GM19467 (cell line): ENCODE measurements around the gene PSMD12.
"Not testable (repeated sequence)": the region's sequence is repeated elsewhere in the genome, so short reads cannot be mapped to it uniquely, and the experiment has no call there.

Experiments used
- ATAC-seq: cut with Tn5 transposase; IDR thresholded peaks from one replicate; pipeline ENCODE4 v1.9.1; 2021; ENCODE audit warnings: mild to moderate bottlenecking, moderate library complexity; ENCODE audit not compliant: unreplicated experiment

The PSMD12 gene

DNA sequence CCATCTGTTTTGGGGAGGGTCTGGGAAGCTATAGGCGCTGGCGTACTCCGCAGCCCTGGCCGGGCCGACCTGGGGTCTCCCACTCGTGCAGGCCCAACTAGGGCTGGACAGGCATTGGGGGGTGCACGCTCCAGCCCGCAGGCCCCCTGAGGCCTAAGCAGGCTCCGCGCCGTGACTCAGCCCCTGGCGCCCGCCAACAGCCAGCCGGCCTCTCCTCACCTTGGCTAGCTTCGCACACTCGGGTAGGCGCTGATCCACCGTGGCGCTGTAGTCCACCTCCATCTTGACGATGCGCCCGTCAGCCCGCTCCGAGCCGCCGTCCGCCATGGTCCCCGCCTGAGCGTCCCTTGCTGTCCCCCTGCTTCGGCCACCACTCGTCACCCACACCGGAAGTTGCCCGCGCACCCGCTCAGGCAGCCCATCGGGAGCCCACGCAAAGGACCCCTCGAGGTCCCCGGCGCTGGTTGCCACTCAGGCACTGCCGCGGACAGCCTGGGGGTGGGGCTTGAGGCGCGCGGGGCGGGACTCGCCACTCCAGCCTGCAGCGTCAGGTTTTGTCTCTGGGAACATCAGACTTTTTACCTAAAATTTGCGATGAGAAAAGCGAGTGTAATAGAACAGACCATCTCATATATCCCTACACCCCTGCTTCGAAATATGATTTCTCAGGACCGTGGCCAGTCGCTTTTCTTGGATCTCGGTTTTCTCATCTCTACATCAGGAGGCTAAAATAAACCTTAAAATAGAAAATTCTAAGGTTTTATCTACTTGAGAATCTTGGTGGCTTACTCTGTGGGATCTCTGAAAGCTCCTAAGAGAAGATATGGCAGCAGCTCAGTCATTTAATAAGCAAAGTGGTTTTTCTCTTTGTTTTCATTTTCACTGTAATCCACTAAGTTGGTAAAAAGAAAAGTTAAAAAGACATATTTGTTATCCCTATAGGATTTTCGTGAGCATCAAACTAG lies at the start of gene PSMD12:
Gene PSMD12, minus strand, starts transcription at position 385 of the 965 bp plus-strand sequence. Its CDS starts 58 bp downstream, at position 327.
- ATAC-seq: peak; percentile 91

DNA sequence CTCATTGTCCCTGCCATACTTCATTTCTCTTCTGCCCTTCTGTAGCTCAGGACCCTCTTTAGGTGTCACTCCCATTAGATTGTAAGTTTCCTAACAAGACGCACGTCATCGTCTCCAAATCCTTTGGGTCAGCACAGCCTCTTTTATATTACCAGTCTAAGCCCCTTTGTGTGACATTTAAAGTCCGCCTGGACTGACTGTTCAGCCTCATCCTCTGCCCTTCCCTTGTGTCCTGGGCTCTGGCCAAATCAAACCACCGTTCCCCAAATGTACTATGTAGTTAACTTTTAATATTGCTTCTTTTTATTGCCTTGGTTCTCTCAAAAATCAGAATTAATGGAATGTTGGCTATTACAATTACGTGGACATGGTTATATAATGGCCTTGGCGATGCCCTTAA lies 48.9 kb upstream of the PSMD12 start:
- ATAC-seq: no peak

DNA sequence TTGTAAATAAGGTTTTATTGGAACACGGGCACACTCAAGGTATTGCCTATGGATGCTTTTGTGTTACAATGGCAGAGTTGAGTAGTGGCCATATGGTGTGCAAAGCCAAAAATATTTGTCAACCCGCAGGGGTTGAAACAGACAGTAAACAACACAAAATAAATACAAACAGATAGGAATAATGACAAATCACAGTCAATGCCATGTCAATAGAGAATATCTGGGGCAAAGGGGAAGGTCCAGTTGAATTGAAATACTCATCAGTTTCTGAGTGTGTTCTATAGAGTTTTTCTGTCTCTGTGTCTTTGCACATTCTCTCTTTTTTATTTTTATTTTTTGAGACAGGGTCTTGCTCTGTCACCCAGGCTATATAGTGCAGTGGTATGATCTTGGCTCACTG lies 48.2 kb upstream of the PSMD12 start:
- ATAC-seq: no peak

DNA sequence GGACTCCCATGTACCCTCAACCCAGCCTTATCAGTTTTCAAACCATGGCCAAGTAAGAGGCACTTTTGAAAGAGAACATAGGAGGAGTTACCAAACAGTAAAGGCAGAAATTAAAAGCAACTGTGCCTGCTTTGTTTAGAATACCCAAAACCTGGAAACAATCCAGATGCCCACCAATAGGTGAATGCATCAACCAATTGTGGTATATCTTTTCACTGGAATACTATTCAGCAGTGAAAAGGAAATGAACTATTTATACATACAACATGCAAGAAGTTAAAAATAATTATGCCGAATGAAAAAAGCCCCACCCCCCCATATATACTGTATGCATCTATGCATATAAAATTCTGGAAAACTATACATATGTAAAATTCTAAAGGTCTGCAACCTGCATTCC lies 47.8 kb upstream of the PSMD12 start:
- no peak for ATAC-seq

DNA sequence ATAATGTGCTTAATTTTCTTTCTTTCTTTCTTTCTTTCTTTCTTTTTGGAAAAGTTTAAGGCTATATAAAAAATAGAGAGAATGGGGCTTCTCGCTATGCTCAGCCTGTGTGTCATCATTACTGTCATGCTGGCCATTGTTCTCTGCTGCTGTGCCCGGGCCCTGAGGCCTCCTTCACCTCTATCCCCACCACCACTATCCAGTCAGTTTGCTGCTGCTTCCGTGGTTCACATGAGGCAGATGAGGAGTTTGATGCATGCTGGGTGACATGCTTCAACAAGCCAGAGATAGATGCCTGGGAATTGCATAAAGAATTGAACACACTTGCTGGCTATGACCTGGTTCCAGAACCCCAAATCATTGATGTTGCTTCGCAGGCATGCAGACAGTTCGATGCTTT lies 47.0 kb upstream of the PSMD12 start:
- ATAC-seq: no peak

DNA sequence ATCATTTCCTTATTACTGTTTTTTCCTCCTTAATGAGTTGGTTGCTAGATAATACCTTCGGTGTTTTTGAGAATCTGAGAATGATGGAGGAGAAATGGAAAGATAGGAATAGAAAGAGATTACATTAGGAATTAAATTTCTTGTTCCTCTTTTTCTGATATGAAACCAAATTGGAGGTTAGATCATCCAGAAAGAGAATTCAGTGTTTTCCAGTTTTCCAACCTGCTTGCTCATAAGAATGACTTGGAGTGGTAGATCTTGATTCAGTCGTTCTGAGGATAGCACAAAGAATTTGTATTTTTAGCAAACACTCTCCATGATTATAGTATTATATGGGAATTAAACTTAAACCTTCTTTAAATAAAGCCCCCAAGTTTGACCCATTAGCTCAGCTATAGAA lies 46.6 kb upstream of the PSMD12 start:
- no peak for ATAC-seq

DNA sequence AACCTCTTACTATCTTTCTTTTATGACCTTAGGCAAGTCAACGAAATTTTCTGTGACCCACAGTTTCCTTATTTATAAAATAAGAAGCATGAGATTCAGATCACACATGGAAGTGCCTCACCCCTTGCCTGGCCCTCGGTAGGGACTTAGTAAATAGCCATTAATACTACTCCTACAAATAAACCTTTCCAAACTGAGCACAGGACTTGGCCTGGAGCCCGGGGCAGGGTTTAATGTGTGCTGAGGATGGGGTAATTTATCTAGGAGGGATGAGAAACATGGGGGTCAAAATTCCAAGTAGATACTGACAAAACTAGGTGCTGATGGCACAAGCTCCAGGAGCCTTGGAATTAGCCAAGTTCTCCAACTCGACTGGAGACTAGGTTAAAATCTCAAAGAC lies 45.7 kb upstream of the PSMD12 start:
- no peak for ATAC-seq

DNA sequence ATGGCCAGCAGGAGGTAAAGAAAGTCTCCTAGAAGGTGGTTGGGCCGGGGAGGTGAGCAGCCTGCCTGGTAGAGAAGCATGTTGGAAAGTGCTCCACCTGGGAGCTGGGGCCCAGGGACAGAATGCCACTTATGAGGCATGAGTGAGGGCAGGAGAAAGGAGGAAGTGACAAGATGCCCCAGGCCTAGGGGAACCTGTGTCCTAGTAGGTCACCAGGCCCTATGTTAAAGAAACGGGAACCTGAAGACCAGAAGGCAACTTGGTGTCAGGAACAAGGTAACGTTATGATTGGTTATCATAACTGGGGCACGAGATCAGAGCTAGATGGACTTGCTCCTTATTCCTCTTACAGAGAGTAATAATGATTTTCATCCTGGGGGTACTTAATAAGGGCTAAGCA lies 45.0 kb upstream of the PSMD12 start:
- ATAC-seq: no peak

DNA sequence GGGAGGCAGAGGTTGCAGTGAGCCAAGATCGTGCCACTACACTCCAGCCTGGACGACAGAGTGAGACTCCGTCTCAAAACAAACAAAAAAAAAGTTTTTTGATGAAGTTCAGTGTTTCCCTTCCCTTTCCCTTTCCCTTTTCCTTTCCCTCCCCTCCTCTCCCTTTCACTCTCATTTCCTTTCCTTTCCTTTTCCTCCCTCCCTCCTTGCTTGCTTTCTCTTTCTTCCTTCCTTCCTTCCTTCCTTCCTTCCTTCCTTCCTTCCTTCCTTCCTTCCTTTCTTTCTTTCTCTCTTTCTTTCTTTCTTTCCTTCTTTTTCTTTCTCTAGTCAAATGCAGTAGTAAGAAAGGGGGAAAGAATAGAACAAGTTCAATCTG lies 42.1 kb upstream of the PSMD12 start:
- not testable (repeated sequence) for ATAC-seq

DNA sequence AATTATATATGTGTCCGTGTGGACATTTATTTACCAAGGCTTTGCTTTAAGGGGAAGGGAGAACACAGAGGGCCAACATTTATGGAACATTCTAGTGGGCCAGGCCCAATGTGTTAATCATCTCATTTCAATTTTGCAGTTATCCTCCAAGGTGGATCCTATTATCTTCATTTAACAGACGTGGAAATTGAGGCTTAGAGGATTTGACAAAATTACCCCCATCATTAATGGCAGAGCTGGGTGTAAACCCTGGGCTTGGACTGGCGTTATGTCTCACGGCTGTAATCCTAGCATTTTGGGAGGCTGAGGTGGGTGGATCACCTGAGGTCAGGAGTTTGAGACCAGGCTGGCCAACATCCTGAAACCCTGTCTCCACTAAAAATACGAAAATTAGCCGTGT lies 37.1 kb upstream of the PSMD12 start:
- no peak for ATAC-seq

DNA sequence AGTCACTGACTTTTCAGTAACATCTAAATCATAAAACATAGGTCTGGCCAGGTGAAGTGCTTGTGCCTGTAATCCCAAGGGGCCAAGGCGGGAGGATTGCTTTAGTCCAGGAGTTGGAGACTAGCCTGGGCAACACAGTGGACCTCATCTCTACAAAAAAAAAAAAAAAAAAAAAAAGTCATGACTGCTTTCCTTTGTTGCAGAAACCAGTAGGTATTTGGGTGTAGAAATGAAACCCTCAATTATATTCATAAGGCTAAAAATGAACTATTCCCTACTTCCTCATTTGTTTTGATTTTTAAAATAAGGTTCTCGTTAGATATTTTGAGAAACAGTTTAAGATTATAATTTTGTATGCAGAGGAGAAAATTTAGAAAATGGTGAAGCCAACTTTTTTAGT lies 36.7 kb upstream of the PSMD12 start:
- no peak for ATAC-seq

DNA sequence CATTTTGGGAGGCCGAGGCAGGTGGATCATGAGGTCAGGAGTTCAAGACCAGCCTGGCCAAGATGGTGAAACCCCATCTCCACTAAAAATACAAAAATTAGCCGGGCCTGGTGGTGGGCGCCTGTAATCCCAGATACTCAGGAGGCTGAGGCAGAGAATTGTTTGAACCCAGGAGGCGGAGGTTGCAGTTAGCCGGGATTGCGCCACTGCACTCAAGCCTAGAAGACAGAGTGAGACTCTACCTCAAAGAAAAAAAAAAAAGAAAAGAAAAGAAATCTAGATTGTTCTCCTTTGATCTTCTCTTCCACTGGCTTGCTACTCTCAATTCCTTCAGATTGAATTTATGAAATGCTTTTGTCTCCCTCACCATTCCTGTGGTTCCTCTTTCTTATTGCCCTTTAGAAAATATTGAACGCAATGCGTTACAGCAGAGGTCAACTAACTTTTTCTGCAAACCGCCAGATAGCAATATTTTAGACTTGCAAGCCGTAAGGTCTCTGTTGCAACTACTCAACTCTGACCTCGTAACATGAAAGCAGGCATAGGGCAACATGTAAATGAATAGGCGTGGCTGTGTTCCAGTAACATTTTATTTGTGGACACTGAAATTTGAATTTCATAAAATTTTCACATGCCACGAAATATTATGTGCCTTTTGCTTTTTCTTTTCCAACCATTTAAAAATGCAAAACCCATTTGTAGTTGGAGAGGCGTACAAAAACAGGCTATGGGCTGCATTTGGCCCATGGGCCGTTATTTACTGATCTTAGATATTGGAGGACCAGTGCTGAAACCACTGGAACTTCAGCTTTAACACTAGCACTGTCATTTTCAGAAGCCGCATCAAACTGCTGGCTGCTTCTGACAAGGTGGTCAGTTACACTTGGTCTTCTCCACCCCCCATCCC lies 35.5 kb upstream of the PSMD12 start:
- ATAC-seq: no peak

DNA sequence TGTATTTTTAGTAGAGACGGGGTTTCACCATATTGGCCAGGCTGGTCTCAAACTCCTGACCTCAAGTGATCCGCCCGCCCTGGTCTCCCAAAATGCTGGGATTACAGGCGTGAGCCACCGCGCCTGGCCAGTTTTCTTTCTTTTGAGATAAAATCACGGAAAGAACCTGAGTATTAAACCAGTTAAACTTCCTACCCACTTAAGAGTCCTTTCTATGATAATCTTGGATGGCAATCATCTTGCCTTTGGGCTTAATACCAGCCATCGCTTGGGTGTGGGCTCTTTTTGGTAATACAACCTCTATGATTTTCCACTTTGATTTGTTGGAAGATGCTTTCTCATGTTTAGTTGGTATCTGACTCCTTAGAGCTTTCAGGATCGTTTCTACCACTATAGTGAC lies 34.7 kb upstream of the PSMD12 start:
- no peak for ATAC-seq

DNA sequence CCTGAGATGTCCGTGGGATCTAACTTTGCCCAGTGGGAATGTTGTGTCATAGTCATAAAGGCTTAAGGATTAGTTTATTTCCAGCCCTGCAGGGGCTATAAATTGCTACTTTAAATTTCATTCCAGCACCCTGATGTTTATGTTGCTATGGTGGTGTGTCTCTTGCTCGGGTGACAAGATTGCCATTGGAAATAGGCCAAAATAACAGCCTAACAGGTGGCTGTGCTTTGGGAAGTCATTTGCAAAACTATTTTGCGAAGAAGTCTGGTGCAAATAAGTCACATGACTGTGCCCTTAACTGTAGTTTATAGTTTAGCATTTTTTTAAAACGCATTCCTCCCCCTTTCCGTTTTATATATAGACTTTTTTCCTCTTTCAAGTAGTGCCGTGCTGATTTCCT lies 33.8 kb upstream of the PSMD12 start:
- ATAC-seq: no peak

DNA sequence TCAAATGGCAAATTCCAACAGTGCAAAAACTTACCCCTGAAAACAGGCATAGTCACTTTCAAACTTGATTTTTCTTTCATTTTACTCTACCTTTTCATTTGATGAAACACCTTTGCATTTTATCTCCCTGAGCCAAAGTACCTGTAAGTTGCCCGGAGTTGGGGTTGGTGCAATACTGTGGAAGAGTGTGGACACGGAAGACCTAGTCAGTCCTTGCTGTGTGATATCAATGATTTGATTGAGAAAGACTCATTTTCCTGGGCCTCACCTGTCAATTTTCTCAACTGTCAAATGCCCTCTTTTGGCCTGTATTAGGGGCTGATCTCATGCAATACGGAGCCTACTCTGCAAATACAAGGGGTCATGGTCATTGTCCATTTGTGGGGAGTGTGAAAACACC lies 33.3 kb upstream of the PSMD12 start:
- no peak for ATAC-seq

DNA sequence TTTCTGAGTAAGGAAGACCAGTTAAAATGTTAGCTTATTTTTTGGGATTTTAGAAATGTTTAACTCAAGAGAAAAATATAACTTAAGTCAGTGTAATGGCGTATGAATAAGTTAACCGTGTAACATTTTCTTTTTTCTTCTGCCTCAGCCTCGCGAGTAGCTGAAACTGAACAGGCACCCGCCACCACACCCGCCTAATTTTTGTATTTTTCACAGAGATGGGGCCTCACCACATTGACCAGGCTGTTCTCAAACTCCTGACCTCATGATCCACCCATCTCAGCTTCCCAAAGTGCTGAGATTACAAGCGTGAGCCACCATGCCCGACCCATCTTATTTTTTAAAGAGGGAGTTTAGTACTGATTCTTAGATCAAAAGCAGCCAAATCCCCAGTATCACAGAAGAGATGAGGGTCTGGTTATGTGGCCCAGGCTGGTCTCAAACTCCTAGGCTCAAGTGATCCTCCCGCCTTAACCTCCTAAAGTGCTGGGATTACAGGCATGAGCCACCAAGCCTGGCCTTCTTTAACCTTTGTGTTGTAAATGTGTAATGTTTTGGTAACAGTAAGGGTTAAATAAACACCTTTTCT lies 27.5 kb upstream of the PSMD12 start:
- no peak for ATAC-seq

DNA sequence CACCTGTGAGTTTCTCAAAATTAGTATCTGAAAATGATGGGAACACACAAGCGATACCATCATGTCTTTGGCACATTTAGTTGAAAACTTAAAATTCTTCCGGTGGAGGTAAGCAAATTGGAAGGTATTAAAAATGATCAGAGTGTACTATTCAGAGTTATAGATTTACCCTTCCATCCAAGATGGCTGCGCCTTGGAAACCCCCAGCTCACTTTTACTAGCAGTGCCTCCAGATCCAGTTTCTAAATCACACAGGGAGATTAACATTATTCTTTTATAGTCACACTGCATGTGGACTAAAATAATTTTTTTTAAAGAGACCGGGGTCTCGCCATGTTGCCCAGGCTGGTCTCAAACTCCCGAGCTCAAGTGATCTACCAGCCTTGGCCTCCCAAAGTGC lies 25.7 kb upstream of the PSMD12 start:
- no peak for ATAC-seq

DNA sequence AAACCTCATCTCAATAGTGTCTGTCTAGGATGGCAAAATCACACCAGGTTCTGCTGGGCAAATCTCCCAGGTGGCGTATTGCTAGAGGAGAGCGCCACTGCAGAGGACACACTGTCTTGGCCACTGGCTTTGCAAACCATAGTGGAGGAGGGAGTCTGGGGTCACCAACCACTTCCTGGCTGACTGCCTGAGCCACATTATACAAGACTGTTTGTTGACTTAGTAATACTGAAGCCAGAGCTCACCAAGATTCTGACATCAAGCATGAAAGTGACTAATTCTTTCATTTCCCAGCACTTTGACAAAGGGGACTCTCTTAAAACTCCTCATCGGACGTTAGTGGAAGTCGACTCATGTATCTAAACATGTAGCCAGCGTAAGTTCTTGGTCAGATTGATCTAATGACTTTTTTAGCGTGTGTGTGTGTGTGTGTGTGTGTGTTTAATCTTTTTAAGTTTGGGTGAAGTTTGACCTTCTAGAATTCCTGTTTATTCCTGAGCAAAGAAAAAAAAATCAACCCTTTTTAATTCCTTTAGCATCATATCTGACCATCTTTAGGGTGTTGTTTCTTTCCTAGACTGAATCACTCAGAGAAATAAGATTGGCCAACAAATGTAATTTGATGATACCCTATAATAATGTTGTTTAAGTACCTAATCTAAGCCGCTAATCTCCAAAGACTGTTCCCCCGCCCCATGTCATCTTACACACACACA lies 24.4 kb upstream of the PSMD12 start:
- ATAC-seq: peak; percentile 88

DNA sequence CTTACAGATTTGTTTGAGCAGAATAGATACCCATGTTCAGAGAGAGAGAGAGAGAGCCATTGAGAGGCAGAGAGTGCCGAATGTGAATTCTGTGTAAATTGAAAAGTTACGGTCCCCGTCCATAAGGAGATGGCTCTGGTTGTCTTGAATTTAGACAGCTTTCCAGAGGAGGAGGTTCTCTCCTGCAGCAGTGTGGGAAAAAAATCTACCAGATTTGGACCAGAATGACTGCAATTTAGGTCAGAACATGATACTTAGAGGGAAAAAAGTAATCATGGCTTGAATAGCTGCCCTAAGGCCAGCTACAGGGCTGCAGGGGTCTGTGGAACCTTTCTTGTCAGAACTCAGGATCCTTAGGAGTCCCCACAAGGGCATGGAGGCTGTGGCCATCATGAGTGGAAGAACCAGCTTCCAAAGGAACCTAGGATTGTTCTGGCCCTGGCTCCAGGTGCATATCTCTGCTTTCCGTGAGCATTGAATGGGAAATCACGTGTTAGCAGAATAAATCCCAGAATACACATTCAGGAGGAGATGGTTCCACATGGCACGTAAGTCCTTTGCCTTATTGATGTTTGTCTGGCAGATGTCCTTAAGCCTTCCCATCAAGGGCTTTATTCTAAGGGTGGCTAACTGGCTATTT lies 23.7 kb upstream of the PSMD12 start:
- ATAC-seq: no peak

DNA sequence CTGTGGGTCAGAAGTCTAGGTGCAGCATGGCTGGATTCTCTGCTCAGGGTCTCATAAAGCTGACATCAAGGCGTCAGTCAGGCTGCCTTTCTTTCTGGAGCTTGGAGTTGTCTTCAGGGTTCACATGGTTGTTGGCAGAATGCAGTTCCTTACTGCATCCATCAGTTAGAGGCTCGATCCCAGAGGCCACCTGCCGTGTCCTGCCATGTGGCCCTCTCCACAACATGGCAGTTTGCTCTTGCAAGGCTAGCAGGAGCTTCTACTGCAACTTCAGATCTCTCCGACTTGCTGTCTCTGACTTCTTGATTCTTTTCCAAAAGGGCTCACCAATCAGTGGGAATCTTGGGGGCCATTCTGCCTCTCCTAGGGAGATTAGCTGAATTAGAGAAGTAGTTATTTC lies 22.6 kb upstream of the PSMD12 start:
- no peak for ATAC-seq
